IMR-90 (cell line): Measurements from ENCODE around the gene TPT1.
"Not testable (repeated sequence)": the region's sequence is repeated elsewhere in the genome, so short reads cannot be mapped to it uniquely, and the experiment has no call there.

Experiments used
- CEBPB ChIP-seq: IDR thresholded peaks from 2 replicates; pipeline ENCODE4 v1.6.1; 2012; ENCODE audit warnings: low read depth, low read length, improper control_type of control experiment
- CHD1 ChIP-seq: IDR thresholded peaks from 2 replicates; pipeline ENCODE4 v1.6.1; 2012; ENCODE audit warnings: low read depth, low read length, improper control_type of control experiment
- FOS ChIP-seq: fragments of 150-350 bp; IDR thresholded peaks from 2 replicates; pipeline ENCODE4 v1.6.1; 2016; ENCODE audit warnings: low read depth, low read length
- MAFK ChIP-seq: IDR thresholded peaks from 2 replicates; pipeline ENCODE4 v1.6.1; 2012; ENCODE audit warnings: low read depth, low read length, improper control_type of control experiment
- MAZ ChIP-seq: IDR thresholded peaks from 2 replicates; pipeline ENCODE4 v1.6.1; 2012; ENCODE audit warnings: low read depth, mild to moderate bottlenecking, low read length, improper control_type of control experiment, moderate library complexity, borderline replicate concordance
- MXI1 ChIP-seq: IDR thresholded peaks from 2 replicates; pipeline ENCODE4 v1.6.1; 2012; ENCODE audit warnings: low read depth, mild to moderate bottlenecking, low read length, moderate library complexity, borderline replicate concordance
- NFE2L2 ChIP-seq: fragments of 150-350 bp; IDR thresholded peaks from 2 replicates; pipeline ENCODE4 v1.6.1; 2016; ENCODE audit warnings: low read depth, mild to moderate bottlenecking, low read length
- POLR2A ChIP-seq: IDR thresholded peaks from 2 replicates; pipeline ENCODE4 v1.6.1; 2012; ENCODE audit warnings: mild to moderate bottlenecking, low read depth, low read length
- RAD21 ChIP-seq: IDR thresholded peaks from 2 replicates; pipeline ENCODE4 v1.6.1; 2012; ENCODE audit warnings: low read length, improper control_type of control experiment
- RFX5 ChIP-seq: IDR thresholded peaks from 2 replicates; pipeline ENCODE4 v1.8.0; 2012; ENCODE audit warnings: low read depth, mild to moderate bottlenecking, low read length, moderate library complexity
- TF ChIP-seq, protein P1 (sequence below): conservative IDR thresholded peaks from 2 replicates; pipeline ENCODE4 v1.5.1; 2012; ENCODE audit warnings: mild to moderate bottlenecking, low read depth, low read length, improper control_type of control experiment
- TF ChIP-seq, protein P2 (sequence below): fragments of 150-350 bp; IDR thresholded peaks from 2 replicates; pipeline ENCODE4 v1.6.1; 2017; ENCODE audit warnings: mild to moderate bottlenecking, antibody characterized with exemption, low read length, low read depth
- TF ChIP-seq, protein P3 (sequence below): fragments of 150-350 bp; IDR thresholded peaks from 2 replicates; pipeline ENCODE4 v1.6.1; 2016; ENCODE audit warnings: low read depth, mild to moderate bottlenecking, low read length, moderate library complexity, borderline replicate concordance

DNA sequence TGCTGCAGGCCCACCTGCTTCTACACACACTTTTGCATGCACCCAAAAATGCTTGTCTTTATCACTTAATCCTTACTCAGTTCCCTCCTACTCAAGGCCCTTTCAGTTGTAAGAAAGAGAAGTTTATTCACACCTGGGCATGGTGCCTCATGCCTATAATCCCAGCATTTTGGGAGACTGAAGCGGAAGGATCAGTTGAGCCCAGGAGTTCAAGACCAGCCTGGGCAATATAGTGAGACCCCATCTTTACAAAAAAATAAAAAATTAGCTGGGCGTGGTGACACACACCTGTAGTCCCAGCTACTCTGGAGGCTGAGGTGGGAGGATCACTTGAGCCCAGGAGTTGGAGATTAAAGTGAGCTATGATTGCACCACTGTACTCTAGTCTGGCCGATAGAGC is 42.4 kb downstream of the TPT1 start:
- TF ChIP-seq, protein P1, sequence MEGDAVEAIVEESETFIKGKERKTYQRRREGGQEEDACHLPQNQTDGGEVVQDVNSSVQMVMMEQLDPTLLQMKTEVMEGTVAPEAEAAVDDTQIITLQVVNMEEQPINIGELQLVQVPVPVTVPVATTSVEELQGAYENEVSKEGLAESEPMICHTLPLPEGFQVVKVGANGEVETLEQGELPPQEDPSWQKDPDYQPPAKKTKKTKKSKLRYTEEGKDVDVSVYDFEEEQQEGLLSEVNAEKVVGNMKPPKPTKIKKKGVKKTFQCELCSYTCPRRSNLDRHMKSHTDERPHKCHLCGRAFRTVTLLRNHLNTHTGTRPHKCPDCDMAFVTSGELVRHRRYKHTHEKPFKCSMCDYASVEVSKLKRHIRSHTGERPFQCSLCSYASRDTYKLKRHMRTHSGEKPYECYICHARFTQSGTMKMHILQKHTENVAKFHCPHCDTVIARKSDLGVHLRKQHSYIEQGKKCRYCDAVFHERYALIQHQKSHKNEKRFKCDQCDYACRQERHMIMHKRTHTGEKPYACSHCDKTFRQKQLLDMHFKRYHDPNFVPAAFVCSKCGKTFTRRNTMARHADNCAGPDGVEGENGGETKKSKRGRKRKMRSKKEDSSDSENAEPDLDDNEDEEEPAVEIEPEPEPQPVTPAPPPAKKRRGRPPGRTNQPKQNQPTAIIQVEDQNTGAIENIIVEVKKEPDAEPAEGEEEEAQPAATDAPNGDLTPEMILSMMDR, result not testable (repeated sequence)
- TF ChIP-seq, protein P2, sequence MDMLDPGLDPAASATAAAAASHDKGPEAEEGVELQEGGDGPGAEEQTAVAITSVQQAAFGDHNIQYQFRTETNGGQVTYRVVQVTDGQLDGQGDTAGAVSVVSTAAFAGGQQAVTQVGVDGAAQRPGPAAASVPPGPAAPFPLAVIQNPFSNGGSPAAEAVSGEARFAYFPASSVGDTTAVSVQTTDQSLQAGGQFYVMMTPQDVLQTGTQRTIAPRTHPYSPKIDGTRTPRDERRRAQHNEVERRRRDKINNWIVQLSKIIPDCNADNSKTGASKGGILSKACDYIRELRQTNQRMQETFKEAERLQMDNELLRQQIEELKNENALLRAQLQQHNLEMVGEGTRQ, result not testable (repeated sequence)
- TF ChIP-seq POLR2A, CEBPB, RFX5, NFE2L2, MXI1, RAD21, MAZ, FOS, MAFK, CHD1: not testable (repeated sequence)
- TF ChIP-seq, protein P3, sequence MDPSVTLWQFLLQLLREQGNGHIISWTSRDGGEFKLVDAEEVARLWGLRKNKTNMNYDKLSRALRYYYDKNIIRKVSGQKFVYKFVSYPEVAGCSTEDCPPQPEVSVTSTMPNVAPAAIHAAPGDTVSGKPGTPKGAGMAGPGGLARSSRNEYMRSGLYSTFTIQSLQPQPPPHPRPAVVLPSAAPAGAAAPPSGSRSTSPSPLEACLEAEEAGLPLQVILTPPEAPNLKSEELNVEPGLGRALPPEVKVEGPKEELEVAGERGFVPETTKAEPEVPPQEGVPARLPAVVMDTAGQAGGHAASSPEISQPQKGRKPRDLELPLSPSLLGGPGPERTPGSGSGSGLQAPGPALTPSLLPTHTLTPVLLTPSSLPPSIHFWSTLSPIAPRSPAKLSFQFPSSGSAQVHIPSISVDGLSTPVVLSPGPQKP, result not testable (repeated sequence)
